PFSK-1 (cell line): Measurements from ENCODE around the gene IKZF3.

Experiments
- TAF1 ChIP-seq: IDR thresholded peaks from 2 replicates; pipeline ENCODE4 v1.6.1; 2012; ENCODE audit warnings: low read length, control low read depth, borderline replicate concordance; ENCODE audit not compliant: insufficient read depth
- TF ChIP-seq, protein P1 (sequence below), 2 experiments: IDR thresholded peaks; 2 replicates each; pipeline versions ENCODE4 v1.6.1 to v1.8.0; 2011 to 2012; ENCODE audit warnings: low read depth in 2 of 2, low read length in 2 of 2, control low read depth in 1 of 2, inconsistent platforms in 1 of 2, mild to moderate bottlenecking in 1 of 2, moderate library complexity in 1 of 2; ENCODE audit not compliant: insufficient read depth in 1 of 2

DNA sequence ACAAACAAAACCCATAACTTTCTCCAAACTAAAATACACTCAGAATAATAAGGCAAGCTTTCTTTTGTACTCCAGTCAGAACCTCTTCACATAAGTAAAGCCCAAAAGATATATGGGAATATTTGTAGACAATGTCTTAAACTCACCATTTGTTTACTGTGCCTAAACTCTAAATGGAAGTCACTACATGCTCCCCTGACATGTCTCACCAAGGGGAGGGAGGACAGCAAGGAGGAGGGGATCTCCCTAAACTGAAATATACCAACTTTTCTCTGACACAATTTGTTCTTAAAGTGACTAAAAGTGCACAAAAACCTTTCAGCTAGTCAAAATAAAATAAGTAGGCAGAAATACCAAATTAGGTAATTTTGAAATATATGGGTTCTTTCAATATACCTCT lies 87.9 kb downstream of the IKZF3 start:
- TF ChIP-seq TAF1: no peak
- TF ChIP-seq, protein P1, sequence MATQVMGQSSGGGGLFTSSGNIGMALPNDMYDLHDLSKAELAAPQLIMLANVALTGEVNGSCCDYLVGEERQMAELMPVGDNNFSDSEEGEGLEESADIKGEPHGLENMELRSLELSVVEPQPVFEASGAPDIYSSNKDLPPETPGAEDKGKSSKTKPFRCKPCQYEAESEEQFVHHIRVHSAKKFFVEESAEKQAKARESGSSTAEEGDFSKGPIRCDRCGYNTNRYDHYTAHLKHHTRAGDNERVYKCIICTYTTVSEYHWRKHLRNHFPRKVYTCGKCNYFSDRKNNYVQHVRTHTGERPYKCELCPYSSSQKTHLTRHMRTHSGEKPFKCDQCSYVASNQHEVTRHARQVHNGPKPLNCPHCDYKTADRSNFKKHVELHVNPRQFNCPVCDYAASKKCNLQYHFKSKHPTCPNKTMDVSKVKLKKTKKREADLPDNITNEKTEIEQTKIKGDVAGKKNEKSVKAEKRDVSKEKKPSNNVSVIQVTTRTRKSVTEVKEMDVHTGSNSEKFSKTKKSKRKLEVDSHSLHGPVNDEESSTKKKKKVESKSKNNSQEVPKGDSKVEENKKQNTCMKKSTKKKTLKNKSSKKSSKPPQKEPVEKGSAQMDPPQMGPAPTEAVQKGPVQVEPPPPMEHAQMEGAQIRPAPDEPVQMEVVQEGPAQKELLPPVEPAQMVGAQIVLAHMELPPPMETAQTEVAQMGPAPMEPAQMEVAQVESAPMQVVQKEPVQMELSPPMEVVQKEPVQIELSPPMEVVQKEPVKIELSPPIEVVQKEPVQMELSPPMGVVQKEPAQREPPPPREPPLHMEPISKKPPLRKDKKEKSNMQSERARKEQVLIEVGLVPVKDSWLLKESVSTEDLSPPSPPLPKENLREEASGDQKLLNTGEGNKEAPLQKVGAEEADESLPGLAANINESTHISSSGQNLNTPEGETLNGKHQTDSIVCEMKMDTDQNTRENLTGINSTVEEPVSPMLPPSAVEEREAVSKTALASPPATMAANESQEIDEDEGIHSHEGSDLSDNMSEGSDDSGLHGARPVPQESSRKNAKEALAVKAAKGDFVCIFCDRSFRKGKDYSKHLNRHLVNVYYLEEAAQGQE (IDR thresholded peaks at IDR 0.05; ENCODE audit: insufficient read depth in 1 of 2, low read depth in 2 of 2, low read length in 2 of 2): no peak
